Right hindlimb (tissue), 1 donor: ENCODE measurements around the gene ALOX12B.
"Not testable (repeated sequence)": the region's sequence is repeated elsewhere in the genome, so short reads cannot be mapped to it uniquely, and the experiment has no call there.

Experiments
- DNase-seq: peaks from one replicate; pipeline ENCODE4 v3.0.0-alpha.2; 2018

The ALOX12B gene

GRCh38 chr17:8041979-8042378 lies 45.5 kb downstream of the ALOX12B start:
- DNase-seq: no peak

- no peak for DNase-seq
These were observed 46.1 kb downstream of the ALOX12B start for GRCh38 chr17:8041249-8041928.

- no peak for DNase-seq
These were observed 47.8 kb downstream of the ALOX12B start for GRCh38 chr17:8039611-8040168.

- DNase-seq: no peak
These were observed 48.4 kb downstream of the ALOX12B start, which contains the start of gene ALOX15B for GRCh38 chr17:8038954-8039610. TSS of gene ALOX15B (plus strand) at chr17:8039059. CDS start at chr17:8039156, 97 bp downstream.

- no peak for DNase-seq
These were observed 55.1 kb downstream of the ALOX12B start for GRCh38 chr17:8032442-8032841.

GRCh38 chr17:8031950-8032349 lies 55.6 kb downstream of the ALOX12B start:
- DNase-seq: no peak

- DNase-seq: no peak
These were observed 56.3 kb downstream of the ALOX12B start for GRCh38 chr17:8031261-8031661.

- DNase-seq: no peak
These were observed 58.4 kb downstream of the ALOX12B start for GRCh38 chr17:8029121-8029520.

- DNase-seq: no peak
These were observed 62.2 kb downstream of the ALOX12B start for GRCh38 chr17:8025176-8025911.

- DNase-seq: not testable (repeated sequence)
These were observed 63.4 kb downstream of the ALOX12B start for GRCh38 chr17:8024161-8024560.
